Body of pancreas (tissue), 4 donors: ENCODE measurements around the gene MRC1.

Source experiments
- CTCF ChIP-seq, 7 experiments: fragments of 450-650 bp in 4 of 7; fragments of 200-600 bp in 3 of 7; sonication (generic) in 3 of 7; IDR thresholded peaks; one replicate each; pipeline ENCODE4 v1.5.1; 2016 to 2019; ENCODE audit warnings: antibody characterized with exemption in 7 of 7
- POLR2A ChIP-seq, 3 donors: fragments of 450-650 bp; IDR thresholded peaks; one replicate each; pipeline ENCODE4 v1.6.1; 2016; ENCODE audit warnings: antibody characterized with exemption in 3 of 3, mild to moderate bottlenecking in 2 of 3

- TF ChIP-seq POLR2A (IDR thresholded peaks at IDR 0.05) (no peak), CTCF (IDR thresholded peaks at IDR 0.05) (no peak)
Observed at GRCh38 chr10:17833656-17834055, 24.5 kb downstream of the MRC1 start.
